ENCODE results near the gene INHBE. TPM values are rescaled to one million over a fixed set of nuclear protein-coding genes. Genes with fewer than 3 reads are reported as not detected.
"Not testable (repeated sequence)": the region's sequence is repeated elsewhere in the genome, so short reads cannot be mapped to it uniquely, and the experiment has no call there.

The INHBE gene
- total RNA-seq, 2 experiments from 2014 or later, result 0.08 TPM; not detected in 1

DNA sequence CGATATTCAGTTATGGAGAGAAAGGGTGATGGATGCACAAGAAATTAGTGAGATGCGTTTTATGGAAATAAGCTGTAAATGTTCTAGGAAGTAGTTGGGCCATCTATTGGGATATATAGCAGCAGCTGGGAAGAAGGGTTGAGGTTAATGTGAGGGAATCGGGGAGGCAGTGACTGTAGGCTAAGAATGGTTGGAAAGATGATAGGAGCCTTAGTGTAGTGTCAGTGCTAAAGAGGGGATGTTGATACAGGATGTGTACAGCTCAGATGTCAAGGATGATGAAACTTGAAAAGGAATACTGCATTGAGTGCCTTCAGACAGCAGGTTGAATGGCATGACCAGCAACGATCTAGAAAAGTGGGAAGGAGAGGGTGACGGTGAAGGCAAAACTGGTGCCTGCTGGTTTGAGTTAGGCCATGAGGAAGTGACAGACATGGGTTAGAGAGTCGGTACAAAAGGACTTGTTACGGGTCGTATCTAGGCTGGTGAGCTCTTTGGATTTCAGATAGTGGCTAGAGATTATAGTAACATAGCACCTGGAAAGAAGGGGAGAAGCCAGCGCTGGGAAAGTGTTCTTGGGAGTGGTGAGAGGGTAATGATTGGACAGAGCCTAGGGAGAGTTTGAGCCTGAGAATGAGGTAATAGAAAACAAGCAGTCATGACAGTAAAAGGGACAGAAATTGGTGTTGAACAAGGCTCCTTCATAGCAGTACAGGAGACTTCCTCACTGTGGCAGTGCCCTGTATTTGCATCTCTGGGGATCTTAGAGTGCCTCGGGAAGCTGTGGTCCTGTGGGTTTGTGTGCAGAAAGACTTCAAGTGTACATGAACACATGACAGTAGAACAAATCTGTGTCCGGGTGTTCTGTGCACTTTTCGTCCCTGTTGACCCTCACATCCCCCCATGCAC lies 42.4 kb downstream of the INHBE start:
- Mint-ChIP-seq H3K27ac (no peak overlapping the region), H3K4me1 (peaks cover 7% of the 10 kb centered on the region), H3K27me3 (no peaks in the 10 kb centered on the region), H3K36me3 (ENCODE audit: low read depth) (peaks cover 73% of the 10 kb centered on the region), H3K9me3 (no peaks in the 10 kb centered on the region), H3K4me3 (no peak overlapping the region)
- no peak for DNase-seq
- POLR2A ChIA-PET, result interaction anchor here (1.0 to 1.4 kb wide), 3 partner anchors 21 to 49 kb away, joined by 4 to 7 read pairs (median 5); partner anchors contain the start of genes DCTN2 and DDIT3
- CTCF ChIA-PET, result interaction anchor here (0.7 to 1.0 kb wide), 2 partner anchors 21 to 39 kb away, joined by 3 read pairs; no protein-coding TSS in a partner anchor

DNA sequence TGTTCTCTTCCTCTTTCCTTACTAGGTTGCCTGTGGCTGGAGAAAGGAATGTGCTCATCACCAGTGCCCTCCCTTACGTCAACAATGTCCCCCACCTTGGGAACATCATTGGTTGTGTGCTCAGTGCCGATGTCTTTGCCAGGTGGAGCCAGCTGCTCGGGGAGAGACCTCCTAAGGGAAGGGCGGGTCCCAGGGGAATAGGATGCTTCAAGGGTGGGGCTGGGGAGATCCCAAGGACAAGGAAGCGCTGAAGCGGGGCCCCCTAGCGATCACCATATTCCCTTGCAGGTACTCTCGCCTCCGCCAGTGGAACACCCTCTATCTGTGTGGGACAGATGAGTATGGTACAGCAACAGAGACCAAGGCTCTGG lies 43.0 kb downstream of the INHBE start:
- no peaks in the 10 kb centered on the region for H3K9me3 Mint-ChIP-seq
- H3K36me3 Mint-ChIP-seq (ENCODE audit: low read depth), result peaks cover 71% of the 10 kb centered on the region
- no peak for DNase-seq
- no peaks in the 10 kb centered on the region for H3K27me3 Mint-ChIP-seq
- CTCF ChIA-PET, result no interaction called here
- POLR2A ChIA-PET, result no interaction called here
- peaks cover 5% of the 10 kb centered on the region for H3K4me1 Mint-ChIP-seq
- no peak overlapping the region for H3K4me3 Mint-ChIP-seq
- H3K27ac Mint-ChIP-seq, result no peak overlapping the region

DNA sequence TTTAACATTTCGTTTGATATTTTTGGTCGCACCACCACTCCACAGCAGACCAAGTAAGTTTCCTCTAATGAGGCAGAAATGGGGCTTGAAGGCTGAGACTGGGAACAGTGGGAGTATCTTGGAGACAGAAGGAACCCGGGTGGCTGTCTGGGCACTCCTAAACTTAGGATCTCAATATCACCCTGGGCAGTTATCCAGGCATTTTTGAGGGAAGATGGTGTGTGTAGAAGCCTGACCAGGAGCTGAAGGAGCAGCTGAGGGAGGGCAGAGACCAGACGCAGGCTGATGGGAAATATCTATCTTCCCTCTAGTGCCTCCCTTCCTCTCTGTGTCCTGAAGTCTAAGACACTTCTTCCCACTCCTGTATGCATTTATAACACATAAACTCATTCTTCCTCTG lies 43.5 kb downstream of the INHBE start:
- H3K4me1 Mint-ChIP-seq, result peaks cover 5% of the 10 kb centered on the region
- POLR2A ChIA-PET, result interaction anchor here (0.9 kb wide), 1 partner anchor 11 kb away, joined by 4 read pairs; the partner anchor contains the start of gene MARS1
- H3K27ac Mint-ChIP-seq, result no peak overlapping the region
- CTCF ChIA-PET, result no interaction called here
- no peaks in the 10 kb centered on the region for H3K9me3 Mint-ChIP-seq
- peaks cover 76% of the 10 kb centered on the region for H3K36me3 Mint-ChIP-seq (ENCODE audit: low read depth)
- H3K27me3 Mint-ChIP-seq, result no peaks in the 10 kb centered on the region
- DNase-seq, result no peak
- no peak overlapping the region for H3K4me3 Mint-ChIP-seq

DNA sequence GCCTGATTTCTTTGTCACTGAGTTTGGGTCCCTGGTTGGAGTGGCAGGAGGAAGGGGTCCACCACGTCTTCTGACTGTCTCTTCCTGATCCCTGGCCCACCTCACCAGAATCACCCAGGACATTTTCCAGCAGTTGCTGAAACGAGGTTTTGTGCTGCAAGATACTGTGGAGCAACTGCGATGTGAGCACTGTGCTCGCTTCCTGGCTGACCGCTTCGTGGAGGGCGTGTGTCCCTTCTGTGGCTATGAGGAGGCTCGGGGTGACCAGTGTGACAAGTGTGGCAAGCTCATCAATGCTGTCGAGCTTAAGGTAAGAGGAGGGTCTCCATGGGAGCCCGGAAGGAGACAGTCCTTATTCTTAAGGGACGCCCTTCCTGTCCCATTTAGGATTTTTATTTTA lies 45.1 kb downstream of the INHBE start:
- DNase-seq, result no peak
- Mint-ChIP-seq H3K27me3 (no peaks in the 10 kb centered on the region), H3K27ac (no peak overlapping the region), H3K9me3 (no peaks in the 10 kb centered on the region), H3K4me3 (no peak overlapping the region), H3K4me1 (peaks cover 5% of the 10 kb centered on the region), H3K36me3 (ENCODE audit: low read depth) (peaks cover 86% of the 10 kb centered on the region)
- POLR2A ChIA-PET, result interaction anchor here (1.5 kb wide), 1 partner anchor 15 kb away, joined by 4 read pairs; no protein-coding TSS in a partner anchor
- CTCF ChIA-PET, result interaction anchor here (1.2 kb wide), 1 partner anchor 16 kb away, joined by 3 read pairs; no protein-coding TSS in a partner anchor

DNA sequence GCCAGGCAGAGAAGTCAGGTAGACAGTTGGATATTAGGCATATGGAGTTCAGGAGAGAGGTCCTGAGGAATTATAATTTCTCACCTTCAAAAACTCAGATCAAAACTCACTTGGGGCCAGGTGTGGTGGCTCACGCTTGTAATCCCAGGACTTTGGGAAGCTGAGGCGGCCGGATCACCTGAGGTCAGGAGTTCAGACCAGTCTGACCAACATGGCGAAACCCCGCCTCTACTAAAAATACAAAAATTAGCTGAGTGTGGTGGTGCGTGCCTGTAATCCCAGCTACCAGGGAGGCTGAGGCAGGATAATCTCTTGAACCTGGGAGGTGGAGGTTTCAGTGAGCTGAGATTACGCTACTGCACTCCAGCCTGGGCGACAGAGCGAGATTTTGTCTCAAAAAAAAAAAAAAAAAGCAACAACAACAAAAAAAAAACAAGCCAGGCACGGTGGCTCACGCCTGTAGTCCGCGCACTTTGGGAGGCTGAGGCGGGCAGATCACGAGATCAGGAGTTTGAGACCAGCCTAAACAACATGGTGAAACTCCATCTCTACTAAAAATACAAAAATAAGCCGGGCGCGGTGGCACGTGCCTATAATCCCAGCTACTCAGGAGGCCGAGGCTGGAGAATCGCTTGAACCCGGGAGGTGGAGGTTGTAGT lies 47.3 kb downstream of the INHBE start:
- H3K27me3 Mint-ChIP-seq, DNase-seq, H3K27ac Mint-ChIP-seq, H3K4me3 Mint-ChIP-seq, H3K9me3 Mint-ChIP-seq, H3K4me1 Mint-ChIP-seq: not testable (repeated sequence)
- ChIA-PET POLR2A (interaction anchor here (1.6 to 3.1 kb wide), 2 partner anchors 16 to 18 kb away, joined by 3 to 10 read pairs; partner anchors contain the start of gene DDIT3), CTCF (interaction anchor here (1.1 to 1.7 kb wide), 2 partner anchors 26 to 277 kb away, joined by 4 to 5 read pairs; no protein-coding TSS in a partner anchor)
- H3K36me3 Mint-ChIP-seq (ENCODE audit: low read depth), result peaks cover 79% of the 10 kb centered on the region

DNA sequence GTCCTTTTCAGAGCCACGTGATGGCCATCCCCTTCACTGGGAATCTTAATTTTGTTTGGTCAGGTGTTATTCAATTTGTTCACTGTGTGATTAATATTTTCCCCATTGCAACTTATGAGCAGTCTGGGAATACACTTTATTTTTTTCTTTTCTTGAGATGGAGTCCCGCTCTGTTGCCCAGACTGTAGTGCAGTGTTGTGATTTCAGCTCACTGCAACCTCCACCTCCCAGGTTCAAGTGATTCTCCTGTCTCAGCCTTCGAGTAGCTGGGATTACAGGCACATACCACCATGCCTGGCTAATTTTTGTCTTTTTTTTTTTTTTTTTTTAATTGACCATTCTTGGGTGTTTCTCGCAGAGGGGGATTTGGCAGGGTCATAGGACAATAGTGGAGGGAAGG lies 51.4 kb downstream of the INHBE start:
- H3K4me3 Mint-ChIP-seq, DNase-seq, H3K27me3 Mint-ChIP-seq, H3K9me3 Mint-ChIP-seq, H3K27ac Mint-ChIP-seq, H3K4me1 Mint-ChIP-seq: not testable (repeated sequence)
- peaks cover 59% of the 10 kb centered on the region for H3K36me3 Mint-ChIP-seq (ENCODE audit: low read depth)
- CTCF ChIA-PET, result interaction anchor here (1.6 kb wide), 1 partner anchor 41 kb away, joined by 3 read pairs; the partner anchor contains the start of gene DCTN2
- POLR2A ChIA-PET, result interaction anchor here (1.0 kb wide), 1 partner anchor 19 kb away, joined by 3 read pairs; the partner anchor contains the start of gene MARS1

Other genes with a start within 250 kb of the INHBE start
- gene NXPH4, start 238.5 kb upstream of the INHBE start, total RNA-seq, result 1 to 10 TPM in 1 of 2 experiments, under 1 TPM in 1; 0.81 to 1.1 TPM
- 100 to 1,000 TPM; 224 to 244 TPM for gene SHMT2, start 225.6 kb upstream of the INHBE start, total RNA-seq
- 1 to 10 TPM; 4.1 to 4.5 TPM for gene STAC3, start 204.1 kb upstream of the INHBE start, total RNA-seq
- 10 to 100 TPM; 70.2 to 71.5 TPM for gene R3HDM2, start 24.3 kb upstream of the INHBE start, total RNA-seq
- not detected for gene INHBC, start 20.5 kb upstream of the INHBE start, total RNA-seq
- gene GLI1, start 4.5 kb downstream of the INHBE start, total RNA-seq, result under 1 TPM; 0.30 to 0.48 TPM
- gene ARHGAP9, start 24.6 kb downstream of the INHBE start, total RNA-seq, result 100 to 1,000 TPM; 171 to 188 TPM
- gene MARS1, start 32.8 kb downstream of the INHBE start, total RNA-seq, result 100 to 1,000 TPM; 262 to 282 TPM
- gene DDIT3, start 65.2 kb downstream of the INHBE start, total RNA-seq, result 10 to 100 TPM; 19.1 to 22.7 TPM
- gene MBD6, start 67.5 kb downstream of the INHBE start, total RNA-seq, result 10 to 100 TPM; 71.7 to 73.4 TPM
- gene DCTN2, start 91.9 kb downstream of the INHBE start, total RNA-seq, result 10 to 100 TPM; 80.9 to 85.1 TPM
- 1 to 10 TPM in 1 of 2 experiments, under 1 TPM in 1; 0.93 to 1.0 TPM for gene KIF5A, start 94.7 kb downstream of the INHBE start, total RNA-seq
- 10 to 100 TPM; 21.6 to 21.9 TPM for gene PIP4K2C, start 135.9 kb downstream of the INHBE start, total RNA-seq
- gene DTX3, start 149.5 kb downstream of the INHBE start, total RNA-seq, result 10 to 100 TPM; 19.3 to 21.8 TPM
- under 1 TPM; 0.55 to 0.93 TPM for gene ARHGEF25, start 156.1 kb downstream of the INHBE start, total RNA-seq
- 1 to 10 TPM; 1.4 to 1.8 TPM for gene B4GALNT1, start 177.9 kb downstream of the INHBE start, total RNA-seq
- gene OS9, start 238.8 kb downstream of the INHBE start, total RNA-seq, result 100 to 1,000 TPM; 146 to 152 TPM